ENCODE results near the gene ZFC3H1.

GRCh38 chr12:71602761-71603577 is 60.7 kb downstream of the ZFC3H1 start:
- TF ChIP-seq POLR2A (IDR thresholded peaks at IDR 0.05) (no peak), CTCF (IDR thresholded peaks at IDR 0.05) (no peak)

Measured in uterus (tissue), 2 donors.